Smooth muscle cell of the brain vasculature (primary cell): ENCODE data around the gene ELF2.
"Not testable (repeated sequence)": the region's sequence is repeated elsewhere in the genome, so short reads cannot be mapped to it uniquely, and the experiment has no call there.

ENCODE experiments used
- DNase-seq: peaks from one replicate; pipeline ENCODE4 v3.0.0-alpha.2; 2012; ENCODE audit warnings: low read depth, low spot score

ELF2 gene

GRCh38 chr4:139144161-139144859, 32.7 kb downstream of the ELF2 start:
- DNase-seq: no peak

GRCh38 chr4:139142980-139143379, 34.0 kb downstream of the ELF2 start:
- DNase-seq: no peak

DNA sequence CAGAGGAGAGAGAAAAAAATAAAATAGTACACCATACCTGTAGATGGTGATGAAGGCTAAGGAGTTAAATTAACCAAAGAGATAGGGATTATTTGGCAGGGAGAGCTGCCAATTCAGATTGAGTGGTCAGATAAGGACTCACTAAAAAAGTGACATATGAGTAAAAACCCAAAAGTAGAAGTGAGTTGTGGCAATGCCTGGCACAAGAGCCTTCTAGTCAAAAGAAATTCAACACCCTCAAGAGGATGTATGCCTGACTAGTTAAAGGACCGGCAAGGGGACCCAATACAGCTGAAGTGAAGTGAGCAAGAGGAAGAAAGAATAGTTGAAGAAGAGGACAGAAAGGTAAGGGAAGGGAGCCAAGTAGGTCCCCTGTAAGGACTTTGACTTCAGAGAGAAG, 34.9 kb downstream of the ELF2 start:
- DNase-seq: no peak

DNA sequence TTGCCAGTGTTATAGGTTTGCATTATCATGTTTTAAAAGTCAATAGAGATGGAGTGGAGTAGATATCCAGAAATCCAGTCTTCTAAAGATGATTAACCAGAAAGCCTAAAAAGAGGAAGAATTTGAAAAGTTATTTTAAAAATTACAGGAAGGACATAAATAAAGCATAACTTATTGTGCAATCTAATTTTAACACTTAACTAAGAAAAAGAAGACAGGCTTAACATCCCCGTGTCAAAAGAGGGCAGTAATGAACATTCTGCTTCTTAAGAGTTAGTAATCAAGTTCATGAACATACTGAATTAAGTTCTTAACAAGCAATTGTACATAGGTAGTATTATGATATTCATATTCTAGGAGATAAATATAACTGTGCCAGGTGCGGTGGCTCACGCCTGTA, 39.3 kb downstream of the ELF2 start:
- DNase-seq: no peak

- no peak for DNase-seq
These were observed 42.6 kb downstream of the ELF2 start for GRCh38 chr4:139134403-139134802.

DNA sequence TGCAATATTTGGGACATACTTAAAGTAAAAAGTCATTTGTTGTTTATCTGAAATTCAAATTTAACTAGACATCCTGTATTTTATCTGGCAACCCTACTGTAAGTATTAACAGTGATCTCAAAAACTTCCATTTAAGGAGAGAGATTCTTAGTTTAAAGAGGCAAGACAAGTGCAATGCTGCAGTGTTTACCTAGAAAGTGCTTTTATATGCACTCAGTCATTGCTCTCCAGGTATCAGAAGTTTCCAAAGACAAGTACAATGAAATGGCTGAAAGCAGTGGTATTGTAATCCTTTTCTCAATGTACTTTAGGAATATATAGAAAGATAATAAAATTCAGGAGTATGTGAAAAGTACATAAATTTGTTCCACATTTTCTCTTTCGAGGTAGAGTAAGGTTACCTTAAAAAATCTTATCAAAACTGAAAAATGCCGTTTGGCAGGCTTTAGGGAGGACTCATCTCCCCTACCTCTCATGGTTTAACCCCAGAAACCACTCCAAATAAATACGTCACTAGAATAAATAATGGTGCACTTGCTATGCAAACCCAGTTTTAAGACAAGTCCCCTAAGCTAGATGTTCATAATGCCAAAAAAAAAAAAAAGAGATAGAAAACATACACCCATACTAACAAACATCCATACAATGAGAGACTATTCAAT, 45.7 kb downstream of the ELF2 start:
- DNase-seq: no peak

DNA sequence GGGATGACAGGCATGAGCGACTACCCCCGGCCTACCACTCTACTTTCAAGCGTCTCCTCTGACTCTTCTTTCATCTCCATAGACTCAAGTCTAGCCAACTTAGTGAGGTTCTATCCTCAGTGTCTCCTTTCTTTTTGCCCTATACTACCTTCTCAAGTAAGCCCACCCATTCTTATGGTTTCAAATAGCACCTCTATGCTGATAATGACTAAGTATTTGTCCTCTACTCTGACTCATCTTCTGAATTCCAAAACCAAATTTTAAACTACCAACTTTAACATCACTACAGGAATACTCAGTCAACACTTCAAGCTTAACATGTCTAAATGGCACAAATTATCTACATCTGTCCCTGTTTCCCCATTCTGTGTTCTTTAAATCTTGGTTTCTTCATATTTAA, 47.8 kb downstream of the ELF2 start:
- DNase-seq: no peak

DNA sequence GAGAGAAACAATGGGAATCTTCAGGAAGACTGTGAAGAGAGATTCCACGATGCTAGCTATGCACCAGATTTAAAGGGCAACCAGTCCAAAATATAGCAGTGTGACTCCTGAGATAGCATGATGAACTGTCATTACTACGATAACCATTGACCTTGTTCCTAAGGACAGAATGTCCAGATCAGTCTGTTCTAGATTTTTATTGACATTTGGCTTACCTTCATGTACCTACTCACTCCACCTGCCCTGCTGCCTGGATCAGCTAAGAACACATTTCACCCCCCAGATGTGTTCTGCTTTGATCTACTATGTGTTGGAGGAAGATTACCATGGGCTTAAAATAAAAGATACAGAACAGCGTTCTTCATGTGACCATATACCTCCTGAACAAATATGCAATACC, 50.1 kb downstream of the ELF2 start:
- DNase-seq: no peak

DNA sequence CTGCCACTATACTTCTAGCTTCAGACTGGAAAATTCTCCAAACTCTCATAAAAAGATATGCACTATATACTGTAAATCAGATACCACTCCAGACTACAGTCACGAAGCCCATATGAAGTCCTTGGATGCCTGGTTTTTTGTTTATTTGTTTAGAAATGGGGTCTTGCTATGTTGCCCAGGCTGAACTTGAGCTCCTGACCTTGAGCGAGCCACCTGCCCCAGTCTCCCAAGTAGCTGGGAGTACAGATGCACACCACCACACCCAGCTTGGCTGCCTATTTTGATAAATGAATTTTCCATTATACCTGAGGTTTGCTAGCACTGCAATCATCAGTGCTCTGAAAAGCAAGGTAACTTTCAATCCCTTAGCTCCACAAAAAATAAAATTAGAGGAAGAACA, 53.1 kb downstream of the ELF2 start:
- no peak for DNase-seq

DNA sequence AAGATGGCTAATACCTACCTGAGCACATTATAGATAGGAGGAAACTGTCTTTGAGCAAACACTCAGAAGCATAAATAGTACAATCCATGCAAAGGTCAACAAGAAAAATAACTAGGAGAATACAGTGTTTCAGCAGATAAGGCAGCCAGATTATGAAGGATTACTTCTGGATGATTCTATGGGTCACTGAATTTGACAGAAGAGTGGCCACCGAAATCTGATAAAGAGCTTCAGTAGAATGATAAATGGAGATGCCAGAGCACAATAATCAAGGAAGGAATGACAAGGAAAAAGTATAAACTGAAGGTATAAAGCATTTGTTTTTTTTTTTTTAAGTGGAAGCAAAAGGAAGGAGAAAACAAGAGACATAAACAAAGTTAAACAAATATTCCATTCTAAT, 58.7 kb downstream of the ELF2 start:
- DNase-seq: no peak

DNA sequence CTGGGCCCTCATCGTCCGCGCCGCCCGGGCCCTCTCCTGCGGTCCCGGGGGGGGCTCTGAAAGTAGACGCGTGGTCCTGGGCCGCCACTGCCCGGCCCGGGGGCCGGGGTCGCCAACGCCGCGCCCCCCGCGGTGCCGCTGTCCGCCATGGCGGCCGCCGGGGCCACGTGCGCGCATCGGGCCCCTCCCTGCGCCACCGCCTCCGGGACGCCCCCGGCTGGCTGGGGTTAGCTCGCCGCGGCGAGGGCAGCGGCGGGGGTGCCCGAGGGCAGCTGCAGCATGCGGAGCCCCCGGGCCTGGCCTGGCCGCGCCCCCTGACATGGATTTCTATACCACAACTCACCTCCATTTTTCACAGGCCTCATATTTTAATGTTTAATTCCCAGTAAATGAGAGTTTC, 61.8 kb downstream of the ELF2 start:
- DNase-seq: no peak

GRCh38 chr4:139114795-139115194, 62.2 kb downstream of the ELF2 start:
- not testable (repeated sequence) for DNase-seq

- DNase-seq: no peak
These were observed 64.4 kb downstream of the ELF2 start for GRCh38 chr4:139112650-139113049.

GRCh38 chr4:139108567-139109128, 68.4 kb downstream of the ELF2 start:
- no peak for DNase-seq

GRCh38 chr4:139099366-139099982, 77.5 kb downstream of the ELF2 start:
- DNase-seq: peak; percentile 62

DNA sequence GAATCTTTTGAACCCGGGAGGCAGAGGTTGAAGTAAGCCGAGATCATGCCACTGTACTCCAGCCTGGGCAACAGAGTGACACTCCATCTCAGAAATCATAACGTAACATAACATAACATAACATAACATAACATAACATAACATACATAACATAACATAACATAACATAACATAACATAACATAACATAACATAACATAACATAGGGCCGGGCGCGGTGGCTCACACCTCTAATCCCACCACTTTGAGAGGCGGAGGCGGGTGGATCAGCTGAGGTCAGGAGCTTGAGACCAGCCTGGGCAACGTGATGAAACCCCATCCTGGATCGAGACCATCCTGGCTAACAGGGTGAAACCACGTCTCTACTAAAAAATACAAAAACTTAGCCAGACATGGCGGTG, 84.7 kb downstream of the ELF2 start:
- no peak for DNase-seq

DNA sequence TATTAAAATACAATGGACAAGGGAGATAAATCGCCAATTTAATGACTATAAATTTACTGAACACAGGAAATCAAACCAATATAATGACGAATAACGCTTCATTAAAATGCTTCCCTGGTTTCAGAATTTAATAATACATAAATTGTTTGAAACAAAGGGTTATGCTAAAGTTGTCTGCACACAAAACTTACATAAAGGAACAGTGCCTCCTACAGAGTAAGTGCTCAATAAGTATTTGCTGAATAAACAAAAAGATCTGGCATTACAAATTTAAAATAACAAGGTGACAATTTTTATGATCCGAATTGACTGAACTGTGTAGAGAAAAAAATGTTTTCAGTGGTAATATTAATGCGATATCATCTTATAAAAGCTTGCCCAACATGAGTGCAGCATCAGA, 91.9 kb downstream of the ELF2 start:
- DNase-seq: no peak

DNA sequence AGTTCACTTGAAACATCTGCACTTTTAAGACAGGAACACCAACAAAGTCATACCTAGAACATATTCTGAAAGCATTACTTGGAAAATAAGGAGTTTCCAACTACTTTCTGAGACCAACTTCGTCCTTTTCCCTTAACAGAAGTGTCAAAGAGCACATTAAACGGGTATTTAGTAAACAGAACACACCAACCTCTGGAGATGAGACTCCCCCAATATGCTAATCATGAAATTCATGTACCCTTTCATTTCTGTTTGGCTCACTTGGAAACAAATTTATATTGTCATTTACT, 92.3 kb downstream of the ELF2 start:
- no peak for DNase-seq

DNA sequence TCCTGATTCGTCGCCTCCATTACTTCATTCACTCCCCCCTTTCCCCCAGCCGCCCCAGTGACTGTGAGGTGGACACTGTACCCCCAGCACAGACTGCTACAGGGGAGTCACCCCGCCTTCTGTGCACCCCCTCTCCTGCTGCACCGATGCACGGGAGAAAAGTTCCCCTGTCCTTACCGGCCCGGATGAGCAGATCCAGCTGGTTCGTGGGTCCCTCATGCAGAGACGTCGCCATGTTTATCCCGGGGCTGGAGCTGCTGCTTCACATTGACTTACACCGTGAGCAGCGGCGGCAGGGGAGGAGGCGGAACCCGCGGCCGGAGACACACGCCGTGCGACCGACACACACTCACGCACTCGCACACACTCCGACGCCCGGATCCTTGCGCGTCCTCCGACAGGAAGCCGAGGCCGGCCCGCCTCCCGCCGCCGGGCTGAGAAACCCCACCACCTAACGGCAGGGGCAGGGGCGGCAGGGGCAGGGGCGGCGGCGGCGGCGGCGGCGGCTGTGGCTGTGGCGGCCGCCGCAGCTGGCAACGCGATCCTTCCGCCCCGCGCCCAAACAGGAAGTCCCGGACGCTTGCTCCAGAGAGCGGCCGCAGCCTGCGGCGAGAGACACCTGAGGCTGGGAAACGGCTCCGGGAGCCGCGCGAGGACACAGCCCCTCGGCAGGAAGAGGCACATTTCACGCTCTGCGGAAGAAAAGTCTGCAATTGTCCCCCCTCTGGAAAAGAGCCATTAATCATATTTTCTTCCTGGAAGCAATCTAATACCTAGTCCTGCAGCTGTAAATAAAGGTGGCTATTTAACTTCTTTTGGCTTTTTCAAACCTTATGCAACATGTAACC, 92.8 kb downstream of the ELF2 start:
- DNase-seq: peak; percentile 73

DNA sequence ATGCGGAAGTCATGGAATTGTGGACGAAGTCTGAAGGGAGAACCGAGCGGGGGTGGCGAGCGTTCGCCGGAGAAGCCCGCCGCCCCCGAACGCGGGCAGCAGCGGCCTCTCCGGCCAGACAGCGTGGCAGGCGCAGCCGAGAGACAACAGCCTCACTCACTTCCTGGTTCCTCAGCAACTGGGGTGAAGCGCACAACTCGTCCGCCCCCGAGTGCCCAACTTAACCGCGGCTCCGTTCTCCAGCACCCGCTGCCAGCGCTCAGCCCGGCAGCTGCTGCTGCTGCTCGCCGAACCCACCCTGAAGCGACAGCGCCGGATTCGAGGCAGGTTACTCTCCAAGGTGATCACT, 93.4 kb downstream of the ELF2 start:
- DNase-seq: no peak

DNA sequence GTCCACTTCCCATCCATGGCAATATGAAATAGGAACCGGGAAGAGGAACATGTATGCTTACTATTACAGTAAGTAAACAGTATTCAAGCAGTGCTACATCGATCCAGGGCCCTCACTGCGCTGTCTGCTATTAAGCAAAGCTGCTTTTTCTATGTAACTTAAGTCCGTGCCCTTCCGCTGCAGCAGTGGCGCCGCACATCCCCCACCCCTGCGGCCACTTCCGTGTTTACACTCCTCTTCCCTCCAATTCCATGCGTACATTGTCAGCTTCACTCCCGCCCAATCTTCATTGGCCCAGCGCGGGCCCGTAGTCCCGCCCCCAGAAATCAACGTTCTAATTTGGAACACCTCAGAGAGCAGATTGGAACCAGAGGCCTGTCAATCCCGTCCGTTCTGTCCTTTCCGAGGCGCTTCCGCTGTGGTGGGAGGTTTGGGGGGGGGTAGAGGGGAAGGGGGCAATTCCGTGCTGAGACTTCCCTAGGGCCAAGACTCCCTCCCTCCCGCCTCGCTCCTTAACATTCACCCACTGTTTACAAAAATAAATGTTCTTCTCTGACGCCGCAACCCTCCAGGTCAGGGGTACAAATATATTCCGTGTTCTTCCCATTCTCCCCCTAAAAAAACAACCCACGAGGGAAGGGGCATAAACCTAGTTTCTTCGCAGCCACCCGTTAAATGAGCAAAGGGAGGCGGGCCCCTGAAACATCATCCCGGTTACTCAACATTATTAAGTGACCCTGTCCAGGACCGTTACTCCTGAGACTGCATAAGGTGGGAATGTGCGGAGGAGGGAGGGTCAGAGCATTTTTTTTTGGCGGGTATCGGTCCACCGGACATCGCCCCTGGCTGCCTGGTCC, 94.0 kb downstream of the ELF2 start:
- peak; percentile 95 for DNase-seq
